Neural progenitor cell (in vitro differentiated cells): ENCODE data around the gene KIF16B. TPM values are rescaled to one million over a fixed set of nuclear protein-coding genes. Genes with fewer than 3 reads are reported as not detected.
"Not testable (repeated sequence)": the region's sequence is repeated elsewhere in the genome, so short reads cannot be mapped to it uniquely, and the experiment has no call there.

ENCODE experiments used
- DNase-seq: peaks from one replicate; pipeline ENCODE4 v3.0.0-alpha.2; 2016; ENCODE audit warnings: low spot score
- H2AFZ ChIP-seq: fragments of 200-600 bp; sonication (generic); replicated peaks from 2 replicates; pipeline ENCODE4 v1.6.1; 2016; ENCODE audit warnings: antibody characterized with exemption
- H3F3A ChIP-seq: fragments of 200-600 bp; sonication (generic); 2 replicates; pipeline ENCODE4 v1.6.1; 2016; ENCODE audit warnings: antibody characterized with exemption, low read depth
- H3K27ac ChIP-seq: fragments of 200-600 bp; sonication (generic); 2 replicates; pipeline ENCODE4 v1.5.1; 2016; ENCODE audit warnings: mild to moderate bottlenecking
- H3K27me3 ChIP-seq: fragments of 200-600 bp; sonication (generic); 2 replicates; pipeline ENCODE4 v1.6.1; 2016; ENCODE audit warnings: mild to moderate bottlenecking, moderate library complexity
- H3K36me3 ChIP-seq: fragments of 200-600 bp; sonication (generic); 2 replicates; pipeline ENCODE4 v1.5.1; 2016
- H3K4me1 ChIP-seq: fragments of 200-600 bp; sonication (generic); 2 replicates; pipeline ENCODE4 v1.6.1; 2016; ENCODE audit warnings: mixed run types
- H3K4me2 ChIP-seq: fragments of 200-600 bp; sonication (generic); 2 replicates; pipeline ENCODE4 v1.6.1; 2016
- H3K4me3 ChIP-seq: fragments of 200-600 bp; sonication (generic); 2 replicates; pipeline ENCODE4 v1.5.1; 2016
- H3K79me2 ChIP-seq: fragments of 200-600 bp; sonication (generic); 2 replicates; pipeline ENCODE4 v1.6.1; 2016; ENCODE audit warnings: low read depth
- H3K9ac ChIP-seq: fragments of 200-600 bp; sonication (generic); 2 replicates; pipeline ENCODE4 v1.6.1; 2016
- H3K9me3 ChIP-seq: fragments of 200-600 bp; sonication (generic); 2 replicates; pipeline ENCODE4 v1.5.1; 2016; ENCODE audit warnings: low read depth
- H4K20me1 ChIP-seq: fragments of 200-600 bp; sonication (generic); 2 replicates; pipeline ENCODE4 v1.6.1; 2016; ENCODE audit warnings: low read depth
- H3K27ac Mint-ChIP-seq: 3 replicates; pipeline ENCODE4 v1.8.0; 2021; ENCODE audit warnings: mixed read lengths
- H3K27me3 Mint-ChIP-seq: 2 replicates; pipeline ENCODE4 v1.8.0; 2022; ENCODE audit warnings: low read depth, mild to moderate bottlenecking, inconsistent platforms, moderate library complexity, mixed read lengths; ENCODE audit not compliant: insufficient read depth
- H3K36me3 Mint-ChIP-seq: 3 replicates; pipeline ENCODE4 v1.8.0; 2021; ENCODE audit warnings: mixed read lengths
- H3K4me1 Mint-ChIP-seq: 3 replicates; pipeline ENCODE4 v1.8.0; 2021; ENCODE audit warnings: mixed read lengths
- H3K4me3 Mint-ChIP-seq: 3 replicates; pipeline ENCODE4 v1.8.0; 2021; ENCODE audit warnings: mild to moderate bottlenecking, moderate library complexity, mixed read lengths
- H3K9me3 Mint-ChIP-seq: 3 replicates; pipeline ENCODE4 v1.8.0; 2020; ENCODE audit warnings: mixed read lengths
- EZH2 ChIP-seq: fragments of 200-600 bp; sonication (generic); IDR thresholded peaks from 2 replicates; pipeline ENCODE4 v1.6.1; 2017; ENCODE audit warnings: antibody characterized with exemption, mild to moderate bottlenecking, moderate library complexity
- EZH2phosphoT487 ChIP-seq: fragments of 200-600 bp; sonication (generic); IDR thresholded peaks from 2 replicates; pipeline ENCODE4 v1.6.1; 2017; ENCODE audit warnings: antibody characterized with exemption
- total RNA-seq: library from RNA; depleted of rRNA; stranded (reverse); fragments of >200 nt; gene quantifications from 2 replicates; pipeline ENCODE4 v1.2.3, GENCODE V29; 2015; ENCODE audit warnings: low replicate concordance
- TF ChIP-seq, protein P1 (sequence below): fragments of 200-600 bp; sonication (generic); IDR thresholded peaks from 2 replicates; pipeline ENCODE4 v1.5.1; 2017; ENCODE audit warnings: antibody characterized with exemption, mild to moderate bottlenecking

Gene KIF16B
- total RNA-seq, 1 donor from 2014 or later = 15.5 TPM

DNA sequence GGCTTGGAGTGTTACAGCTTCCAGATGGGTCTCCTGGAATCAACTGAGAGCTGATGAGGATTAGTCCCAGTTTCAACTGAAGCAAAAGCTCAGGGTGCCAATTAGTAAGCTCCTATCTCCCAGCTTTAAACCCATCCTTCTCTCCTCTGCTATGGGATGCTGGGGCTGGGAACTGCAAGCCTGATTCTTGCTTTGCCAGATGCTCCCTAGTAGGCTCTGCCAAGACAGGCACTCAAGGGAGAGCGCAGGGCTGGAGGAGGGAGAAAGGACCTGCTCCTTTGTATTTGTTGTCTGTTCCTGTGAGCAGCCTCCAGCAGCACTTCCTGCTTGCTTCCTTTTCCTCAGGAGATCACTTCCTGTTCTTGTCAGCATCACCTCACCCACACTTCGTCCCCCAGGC is 309.7 kb downstream of the KIF16B start:
- peaks cover 12% of the 10 kb centered on the region for H3K36me3 Mint-ChIP-seq
- H3K27ac Mint-ChIP-seq = no peak overlapping the region
- H3F3A ChIP-seq = no peaks in the 10 kb centered on the region
- no peaks in the 10 kb centered on the region for H3K9me3 ChIP-seq
- H2AFZ ChIP-seq = no peak overlapping the region
- no peak overlapping the region for H3K9ac ChIP-seq
- no peaks in the 10 kb centered on the region for H3K79me2 ChIP-seq
- H3K4me3 Mint-ChIP-seq = no peak overlapping the region
- no peak overlapping the region for H3K27ac ChIP-seq
- peaks cover 8% of the 10 kb centered on the region for H3K4me1 Mint-ChIP-seq
- H4K20me1 ChIP-seq = no peaks in the 10 kb centered on the region
- H3K27me3 ChIP-seq = no peaks in the 10 kb centered on the region
- H3K4me3 ChIP-seq = no peak overlapping the region
- H3K27me3 Mint-ChIP-seq = peaks cover 12% of the 10 kb centered on the region
- no peak for TF ChIP-seq EZH2
- TF ChIP-seq, protein P1, sequence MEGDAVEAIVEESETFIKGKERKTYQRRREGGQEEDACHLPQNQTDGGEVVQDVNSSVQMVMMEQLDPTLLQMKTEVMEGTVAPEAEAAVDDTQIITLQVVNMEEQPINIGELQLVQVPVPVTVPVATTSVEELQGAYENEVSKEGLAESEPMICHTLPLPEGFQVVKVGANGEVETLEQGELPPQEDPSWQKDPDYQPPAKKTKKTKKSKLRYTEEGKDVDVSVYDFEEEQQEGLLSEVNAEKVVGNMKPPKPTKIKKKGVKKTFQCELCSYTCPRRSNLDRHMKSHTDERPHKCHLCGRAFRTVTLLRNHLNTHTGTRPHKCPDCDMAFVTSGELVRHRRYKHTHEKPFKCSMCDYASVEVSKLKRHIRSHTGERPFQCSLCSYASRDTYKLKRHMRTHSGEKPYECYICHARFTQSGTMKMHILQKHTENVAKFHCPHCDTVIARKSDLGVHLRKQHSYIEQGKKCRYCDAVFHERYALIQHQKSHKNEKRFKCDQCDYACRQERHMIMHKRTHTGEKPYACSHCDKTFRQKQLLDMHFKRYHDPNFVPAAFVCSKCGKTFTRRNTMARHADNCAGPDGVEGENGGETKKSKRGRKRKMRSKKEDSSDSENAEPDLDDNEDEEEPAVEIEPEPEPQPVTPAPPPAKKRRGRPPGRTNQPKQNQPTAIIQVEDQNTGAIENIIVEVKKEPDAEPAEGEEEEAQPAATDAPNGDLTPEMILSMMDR = no peak
- no peak for DNase-seq
- H3K4me1 ChIP-seq = no peaks in the 10 kb centered on the region
- no peak overlapping the region for H3K4me2 ChIP-seq
- peaks cover 21% of the 10 kb centered on the region for H3K9me3 Mint-ChIP-seq
- no peaks in the 10 kb centered on the region for H3K36me3 ChIP-seq

DNA sequence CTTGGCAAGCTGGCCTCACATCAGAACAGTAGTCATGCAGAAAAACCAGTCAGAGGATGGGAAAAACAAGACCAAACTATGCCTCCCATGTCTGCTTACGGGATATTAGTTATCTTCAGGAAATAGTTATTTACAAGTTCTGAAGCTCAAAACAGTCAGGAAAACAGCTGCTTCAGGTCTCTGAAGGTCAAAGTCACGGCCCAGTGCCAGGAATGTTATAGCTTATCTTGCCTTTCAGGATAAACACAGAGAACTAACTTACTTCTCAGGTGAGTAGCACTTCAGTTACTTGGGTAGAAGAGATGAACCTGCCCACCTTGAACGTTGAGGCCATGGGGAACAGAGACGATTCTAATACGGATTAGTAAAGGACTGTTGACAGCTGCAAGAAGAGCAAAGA is 310.7 kb downstream of the KIF16B start:
- H3F3A ChIP-seq = no peaks in the 10 kb centered on the region
- peaks cover 21% of the 10 kb centered on the region for H3K9me3 Mint-ChIP-seq
- no peak overlapping the region for H3K9ac ChIP-seq
- TF ChIP-seq EZH2 (no peak), EZH2phosphoT487 (no peak)
- TF ChIP-seq, protein P1 = no peak
- peaks cover 12% of the 10 kb centered on the region for H3K27me3 Mint-ChIP-seq
- no peak overlapping the region for H2AFZ ChIP-seq
- peaks cover 12% of the 10 kb centered on the region for H3K36me3 Mint-ChIP-seq
- H3K36me3 ChIP-seq = no peaks in the 10 kb centered on the region
- no peak overlapping the region for H3K27ac ChIP-seq
- H3K4me1 ChIP-seq = no peaks in the 10 kb centered on the region
- H3K4me2 ChIP-seq = no peak overlapping the region
- H4K20me1 ChIP-seq = no peaks in the 10 kb centered on the region
- no peaks in the 10 kb centered on the region for H3K27me3 ChIP-seq
- peaks cover 8% of the 10 kb centered on the region for H3K4me1 Mint-ChIP-seq
- no peaks in the 10 kb centered on the region for H3K9me3 ChIP-seq
- H3K4me3 ChIP-seq = no peak overlapping the region
- no peak overlapping the region for H3K27ac Mint-ChIP-seq
- DNase-seq = no peak
- H3K4me3 Mint-ChIP-seq = no peak overlapping the region
- H3K79me2 ChIP-seq = no peaks in the 10 kb centered on the region

DNA sequence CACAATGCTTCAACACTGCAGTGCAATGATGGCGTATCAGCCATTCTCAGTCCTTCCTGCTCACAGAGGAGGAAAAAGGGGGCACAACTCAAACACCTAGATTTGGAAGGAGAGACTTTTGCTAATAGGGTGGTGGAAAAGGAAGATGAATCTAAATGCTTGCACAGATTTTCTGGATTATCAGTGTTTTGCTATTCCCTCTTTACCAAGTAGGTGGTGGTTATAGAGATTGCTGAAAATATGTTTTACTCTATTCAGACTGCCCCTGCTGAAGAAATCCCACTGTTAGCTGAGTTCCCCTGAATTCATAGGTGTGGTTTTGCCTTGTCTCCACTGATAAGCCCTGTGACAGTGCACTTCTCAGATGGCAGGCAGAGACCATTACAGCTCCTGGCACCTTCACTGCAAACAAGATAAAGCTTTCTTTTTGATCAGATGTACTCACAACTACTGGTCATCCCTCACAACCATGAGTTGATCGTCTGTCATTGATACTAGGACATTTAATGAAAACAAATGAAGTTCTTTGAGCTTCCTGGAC is 311.4 kb downstream of the KIF16B start:
- Histone ChIP-seq H3F3A (no peaks in the 10 kb centered on the region), H3K4me3 (no peak overlapping the region), H3K27me3 (no peaks in the 10 kb centered on the region), H3K9ac (no peak overlapping the region), H3K9me3 (no peaks in the 10 kb centered on the region), H4K20me1 (no peaks in the 10 kb centered on the region), H3K79me2 (no peaks in the 10 kb centered on the region), H3K4me1 (no peaks in the 10 kb centered on the region), H3K27ac (no peak overlapping the region), H2AFZ (no peak overlapping the region), H3K4me2 (no peak overlapping the region), H3K36me3 (no peaks in the 10 kb centered on the region)
- peaks cover 8% of the 10 kb centered on the region for H3K36me3 Mint-ChIP-seq
- peaks cover 8% of the 10 kb centered on the region for H3K4me1 Mint-ChIP-seq
- peaks cover 12% of the 10 kb centered on the region for H3K27me3 Mint-ChIP-seq
- H3K27ac Mint-ChIP-seq = no peak overlapping the region
- no peak for DNase-seq
- no peak for TF ChIP-seq EZH2phosphoT487
- peaks cover 17% of the 10 kb centered on the region for H3K9me3 Mint-ChIP-seq
- no peak overlapping the region for H3K4me3 Mint-ChIP-seq

DNA sequence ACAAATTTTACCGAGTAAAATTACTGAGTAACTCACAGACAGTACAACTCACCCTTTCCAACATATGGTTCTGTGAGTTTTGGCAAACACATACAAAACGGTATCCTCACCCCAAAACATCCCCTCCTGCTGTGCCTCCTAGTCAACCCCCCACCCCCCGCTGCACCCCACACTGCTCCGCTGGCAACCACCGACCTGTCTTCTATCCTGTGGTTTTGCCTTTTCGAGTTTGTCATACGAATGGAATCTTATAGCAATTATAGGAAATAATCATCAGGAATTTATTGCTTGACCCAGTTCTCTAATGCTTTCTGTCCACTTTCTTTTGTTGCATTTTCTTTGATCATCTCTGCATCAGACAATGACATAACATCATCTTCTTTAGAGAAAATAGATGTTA is 312.3 kb downstream of the KIF16B start:
- H4K20me1 ChIP-seq = no peaks in the 10 kb centered on the region
- no peaks in the 10 kb centered on the region for H3K79me2 ChIP-seq
- H3K27me3 ChIP-seq = no peaks in the 10 kb centered on the region
- no peak for DNase-seq
- no peak overlapping the region for H2AFZ ChIP-seq
- no peaks in the 10 kb centered on the region for H3K4me1 ChIP-seq
- H3K9me3 ChIP-seq = no peaks in the 10 kb centered on the region
- H3K36me3 ChIP-seq = no peaks in the 10 kb centered on the region
- Mint-ChIP-seq H3K4me1 (peaks cover 5% of the 10 kb centered on the region), H3K27ac (no peak overlapping the region), H3K36me3 (peaks cover 6% of the 10 kb centered on the region), H3K9me3 (peaks cover 9% of the 10 kb centered on the region), H3K27me3 (peaks cover 10% of the 10 kb centered on the region), H3K4me3 (no peak overlapping the region)
- H3K27ac ChIP-seq = no peak overlapping the region
- no peak overlapping the region for H3K4me2 ChIP-seq
- no peak overlapping the region for H3K9ac ChIP-seq
- no peaks in the 10 kb centered on the region for H3F3A ChIP-seq
- no peak overlapping the region for H3K4me3 ChIP-seq
- no peak for TF ChIP-seq EZH2phosphoT487
- TF ChIP-seq, protein P1 = no peak
- TF ChIP-seq EZH2 = no peak

DNA sequence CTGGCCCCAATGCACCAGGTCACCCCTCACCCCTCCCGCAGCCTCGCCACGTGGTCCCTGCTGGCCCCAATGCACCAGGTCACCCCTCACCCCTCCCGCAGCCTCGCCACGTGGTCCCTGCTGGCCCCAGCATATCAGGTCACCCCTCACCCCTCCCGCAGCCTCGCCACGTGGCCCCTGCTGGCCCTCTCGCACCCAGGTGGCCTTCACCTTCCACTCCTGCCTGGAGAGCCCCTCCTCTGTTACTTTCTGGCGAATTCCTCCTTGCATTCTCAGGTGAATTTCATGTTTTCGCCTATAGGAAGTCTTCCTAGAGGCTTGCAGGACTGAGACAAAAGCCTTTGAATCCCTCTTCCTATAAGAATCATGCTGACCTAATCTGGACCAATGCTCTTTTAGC is 313.1 kb downstream of the KIF16B start:
- H3K36me3 Mint-ChIP-seq, H2AFZ ChIP-seq, H3K9me3 ChIP-seq, H3K36me3 ChIP-seq, DNase-seq, H4K20me1 ChIP-seq, H3K79me2 ChIP-seq, H3K27ac Mint-ChIP-seq, H3K27me3 ChIP-seq, H3K4me3 Mint-ChIP-seq, H3K9ac ChIP-seq, H3K4me1 ChIP-seq, H3F3A ChIP-seq, H3K9me3 Mint-ChIP-seq, H3K4me2 ChIP-seq, H3K27ac ChIP-seq, H3K4me1 Mint-ChIP-seq, H3K4me3 ChIP-seq, H3K27me3 Mint-ChIP-seq: not testable (repeated sequence)
